ENCODE measurements around the gene BLCAP. TPM values are rescaled to one million over a fixed set of nuclear protein-coding genes. Genes with fewer than 3 reads are reported as not detected.

The BLCAP gene
- total RNA-seq, 5 donors from 2014 or later (not counting 1 experiment from before 2014, with no cell fraction given): 62.5 to 82.6 (median 80.6) TPM

DNA sequence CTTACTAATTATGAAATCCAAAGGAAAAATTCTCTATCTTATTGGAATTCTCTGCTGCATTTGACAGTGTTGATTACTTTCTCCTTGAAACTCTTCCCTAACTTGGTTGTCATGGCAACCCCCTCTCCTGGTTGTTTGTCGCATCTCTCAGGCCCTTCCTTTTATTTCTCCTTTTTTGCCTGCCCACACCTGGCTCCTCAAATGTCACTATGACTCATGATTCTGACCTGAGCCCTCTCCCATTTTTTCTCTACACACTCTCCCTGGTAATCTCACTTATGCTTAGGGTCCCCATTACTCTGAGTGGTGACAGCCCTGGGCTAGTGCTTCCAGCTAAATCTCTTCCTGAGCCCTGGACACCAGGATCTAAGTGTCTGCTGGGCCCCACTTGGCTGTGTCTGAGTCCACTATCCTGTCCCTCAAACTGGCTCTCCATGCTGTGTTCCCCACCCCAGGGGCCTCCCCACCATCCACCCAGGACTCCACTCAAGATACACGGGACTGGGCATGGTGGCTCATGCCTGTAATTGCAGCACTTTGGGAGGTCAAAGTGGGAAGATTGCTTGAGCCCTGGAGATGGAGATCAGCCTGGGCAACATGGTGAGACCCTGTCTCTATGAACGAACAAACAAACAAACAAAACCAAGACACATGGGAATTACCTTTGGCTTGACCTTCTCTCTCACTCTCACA, 23.1 kb downstream of the BLCAP start:
- ATAC-seq (replicated peaks in 1 of 4) (no peak), DNase-seq (no peak)
- Mint-ChIP-seq H3K27me3 (no peaks in the 10 kb centered on the region), H3K4me1 (peaks cover 0 to 2% (median 1%) of the 10 kb centered on the region in 3 donors), H3K9me3 (no peaks in the 10 kb centered on the region), H3K27ac (no peak overlapping the region), H3K36me3 (no peaks in the 10 kb centered on the region), H3K4me3 (no peak overlapping the region)
- ChIA-PET POLR2A (no interaction called here), CTCF (no interaction called here)
- Histone ChIP-seq H3K27ac (ENCODE audit: low read length) (no peak overlapping the region), H3K9me3 (no peaks in the 10 kb centered on the region), H3K36me3 (ENCODE audit: control insufficient read depth in 2 of 2, extremely low read depth in 1 of 2, insufficient read depth in 1 of 2, low read length in 1 of 2) (peaks cover 0 to 5% of the 10 kb centered on the region in 2 donors), H3K4me1 (ENCODE audit: control insufficient read depth in 1 of 2, extremely low read depth in 1 of 2, insufficient read depth in 2 of 2, low read length in 2 of 2) (no peaks in the 10 kb centered on the region), H3K27me3 (replicated peaks in 1 of 2; ENCODE audit: control insufficient read depth in 2 of 2, extremely low read depth in 1 of 2, insufficient read depth in 2 of 2, low read length in 1 of 2) (no peaks in the 10 kb centered on the region), H3K4me3 (ENCODE audit: control insufficient read depth in 1 of 2, extremely low read depth in 1 of 2, low read length in 1 of 2) (no peak overlapping the region)
- 50% methylated on average over 2 of the region's 3 CpGs for WGBS (ENCODE audit: insufficient coverage)

- Mint-ChIP-seq H3K27me3 (no peaks in the 10 kb centered on the region), H3K9me3 (no peaks in the 10 kb centered on the region), H3K36me3 (peaks cover 6% of the 10 kb centered on the region), H3K4me1 (peaks cover 0 to 2% (median 1%) of the 10 kb centered on the region in 3 donors), H3K27ac (no peak overlapping the region), H3K4me3 (no peak overlapping the region)
- no peak for ATAC-seq (replicated peaks in 1 of 4)
- POLR2A ChIA-PET: no interaction called here
- DNase-seq: no peak
- Histone ChIP-seq H3K27me3 (replicated peaks in 1 of 2; ENCODE audit: control insufficient read depth in 2 of 2, extremely low read depth in 1 of 2, insufficient read depth in 2 of 2, low read length in 1 of 2) (no peaks in the 10 kb centered on the region), H3K27ac (ENCODE audit: low read length) (no peak overlapping the region), H3K9me3 (no peaks in the 10 kb centered on the region), H3K36me3 (ENCODE audit: control insufficient read depth in 2 of 2, extremely low read depth in 1 of 2, insufficient read depth in 1 of 2, low read length in 1 of 2) (peaks cover 0 to 3% of the 10 kb centered on the region in 2 donors), H3K4me3 (ENCODE audit: control insufficient read depth in 1 of 2, extremely low read depth in 1 of 2, low read length in 1 of 2) (no peak overlapping the region), H3K4me1 (ENCODE audit: control insufficient read depth in 1 of 2, extremely low read depth in 1 of 2, insufficient read depth in 2 of 2, low read length in 2 of 2) (no peaks in the 10 kb centered on the region)
- WGBS (ENCODE audit: insufficient coverage): 99% methylated on average over 3 of the region's 3 CpGs
- CTCF ChIA-PET: interaction anchor here in 1 of 2 donors (0.5 kb wide), 1 partner anchor 143 kb away, joined by 3 read pairs; no protein-coding TSS in a partner anchor
These were observed 24.3 kb downstream of the BLCAP start for GRCh38 chr20:37503256-37503927.

DNA sequence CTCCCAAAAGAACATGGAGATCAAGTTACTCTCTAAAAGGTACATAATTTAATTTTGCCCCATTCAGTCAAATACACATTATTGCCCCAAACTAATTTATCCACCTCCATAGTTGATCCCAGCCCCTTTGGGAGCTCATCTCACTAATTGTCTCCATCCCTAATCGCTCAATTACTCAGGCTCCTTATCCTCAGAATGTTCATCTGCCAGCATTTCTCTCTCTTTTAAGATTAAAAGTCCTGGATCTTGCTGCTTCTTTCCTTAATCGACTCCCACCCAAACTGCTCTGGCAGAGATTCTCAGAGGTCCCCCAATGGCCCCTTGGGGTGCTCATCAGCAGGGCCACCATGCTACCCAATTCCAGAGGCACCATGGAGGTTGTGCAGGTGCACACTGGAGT, 25.0 kb downstream of the BLCAP start:
- POLR2A ChIA-PET: no interaction called here
- no peaks in the 10 kb centered on the region for H3K9me3 ChIP-seq
- no peak overlapping the region for H3K4me3 Mint-ChIP-seq
- no peaks in the 10 kb centered on the region for H3K4me1 ChIP-seq (ENCODE audit: control insufficient read depth in 1 of 2, extremely low read depth in 1 of 2, insufficient read depth in 2 of 2, low read length in 2 of 2)
- DNase-seq: no peak
- CTCF ChIA-PET: no interaction called here
- H3K36me3 ChIP-seq (ENCODE audit: control insufficient read depth in 2 of 2, extremely low read depth in 1 of 2, insufficient read depth in 1 of 2, low read length in 1 of 2): peaks cover 0 to 3% of the 10 kb centered on the region in 2 donors
- peaks cover 11% of the 10 kb centered on the region for H3K36me3 Mint-ChIP-seq
- WGBS (ENCODE audit: insufficient coverage): 100% methylated on average over 1 of the region's 2 CpGs
- H3K27ac ChIP-seq (ENCODE audit: low read length): no peak overlapping the region
- ATAC-seq (replicated peaks in 1 of 4): no peak
- H3K27ac Mint-ChIP-seq: no peak overlapping the region
- peaks cover 0 to 2% (median 1%) of the 10 kb centered on the region in 3 donors for H3K4me1 Mint-ChIP-seq
- no peaks in the 10 kb centered on the region for H3K9me3 Mint-ChIP-seq
- H3K4me3 ChIP-seq (ENCODE audit: control insufficient read depth in 1 of 2, extremely low read depth in 1 of 2, low read length in 1 of 2): no peak overlapping the region
- H3K27me3 Mint-ChIP-seq: no peaks in the 10 kb centered on the region
- H3K27me3 ChIP-seq (replicated peaks in 1 of 2; ENCODE audit: control insufficient read depth in 2 of 2, extremely low read depth in 1 of 2, insufficient read depth in 2 of 2, low read length in 1 of 2): no peaks in the 10 kb centered on the region

DNA sequence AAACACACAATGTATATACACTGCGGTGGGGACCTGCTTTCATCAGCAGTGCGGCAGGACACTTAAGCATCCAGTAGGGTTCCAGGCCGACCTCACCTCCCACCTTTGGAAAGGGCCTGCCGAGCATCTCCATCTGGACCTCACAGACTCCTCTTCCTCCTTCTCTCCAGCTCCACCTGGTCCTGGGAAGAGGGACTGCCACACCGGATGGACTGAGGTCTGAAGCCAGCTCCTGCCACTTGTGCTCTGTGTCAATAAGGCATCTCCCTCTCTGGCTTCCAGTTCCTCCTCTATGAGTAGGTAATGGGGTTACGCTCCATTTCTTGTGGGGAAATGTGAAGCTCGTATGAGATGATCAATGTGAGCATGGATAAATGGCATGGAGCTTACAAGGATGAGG, 25.7 kb downstream of the BLCAP start:
- H3K27me3 Mint-ChIP-seq: no peaks in the 10 kb centered on the region

GRCh38 chr20:37500311-37500710, 27.4 kb downstream of the BLCAP start:
- no CpG with 5 or more reads among the region's 7 CpGs for WGBS (ENCODE audit: insufficient coverage)
- Mint-ChIP-seq H3K4me1 (peaks cover 0 to 2% (median 1%) of the 10 kb centered on the region in 3 donors), H3K36me3 (peaks cover 19% of the 10 kb centered on the region), H3K4me3 (no peak overlapping the region), H3K27ac (no peak overlapping the region), H3K27me3 (no peaks in the 10 kb centered on the region), H3K9me3 (no peaks in the 10 kb centered on the region)
- peaks cover 0 to 3% of the 10 kb centered on the region in 2 donors for H3K36me3 ChIP-seq (ENCODE audit: control insufficient read depth in 2 of 2, extremely low read depth in 1 of 2, insufficient read depth in 1 of 2, low read length in 1 of 2)
- CTCF ChIA-PET: no interaction called here
- H3K27me3 ChIP-seq (replicated peaks in 1 of 2; ENCODE audit: control insufficient read depth in 2 of 2, extremely low read depth in 1 of 2, insufficient read depth in 2 of 2, low read length in 1 of 2): no peaks in the 10 kb centered on the region
- H3K9me3 ChIP-seq: no peaks in the 10 kb centered on the region
- POLR2A ChIA-PET: no interaction called here
- no peak overlapping the region for H3K27ac ChIP-seq (ENCODE audit: low read length)
- no peak for ATAC-seq (replicated peaks in 1 of 4)
- no peaks in the 10 kb centered on the region for H3K4me1 ChIP-seq (ENCODE audit: control insufficient read depth in 1 of 2, extremely low read depth in 1 of 2, insufficient read depth in 2 of 2, low read length in 2 of 2)
- H3K4me3 ChIP-seq (ENCODE audit: control insufficient read depth in 1 of 2, extremely low read depth in 1 of 2, low read length in 1 of 2): no peak overlapping the region
- peak in 1 of 35 experiments; percentile 9 for DNase-seq

More for the DNA sequence above, 25.7 kb downstream of the BLCAP start:
- Histone ChIP-seq H3K9me3 (no peaks in the 10 kb centered on the region), H3K4me3 (ENCODE audit: control insufficient read depth in 1 of 2, extremely low read depth in 1 of 2, low read length in 1 of 2) (no peak overlapping the region), H3K36me3 (ENCODE audit: control insufficient read depth in 2 of 2, extremely low read depth in 1 of 2, insufficient read depth in 1 of 2, low read length in 1 of 2) (peaks cover 0 to 3% of the 10 kb centered on the region in 2 donors), H3K4me1 (ENCODE audit: control insufficient read depth in 1 of 2, extremely low read depth in 1 of 2, insufficient read depth in 2 of 2, low read length in 2 of 2) (no peaks in the 10 kb centered on the region), H3K27ac (ENCODE audit: low read length) (no peak overlapping the region), H3K27me3 (replicated peaks in 1 of 2; ENCODE audit: control insufficient read depth in 2 of 2, extremely low read depth in 1 of 2, insufficient read depth in 2 of 2, low read length in 1 of 2) (no peaks in the 10 kb centered on the region)
- Mint-ChIP-seq H3K36me3 (peaks cover 15% of the 10 kb centered on the region), H3K27ac (no peak overlapping the region), H3K9me3 (no peaks in the 10 kb centered on the region), H3K4me3 (no peak overlapping the region), H3K4me1 (peaks cover 0 to 2% (median 1%) of the 10 kb centered on the region in 3 donors)
- ChIA-PET CTCF (no interaction called here), POLR2A (no interaction called here)
- no peak for ATAC-seq (replicated peaks in 1 of 4)
- WGBS (ENCODE audit: insufficient coverage): 93% methylated on average over 4 of the region's 7 CpGs
- DNase-seq: peak in 1 of 35 experiments; percentile 7

DNA sequence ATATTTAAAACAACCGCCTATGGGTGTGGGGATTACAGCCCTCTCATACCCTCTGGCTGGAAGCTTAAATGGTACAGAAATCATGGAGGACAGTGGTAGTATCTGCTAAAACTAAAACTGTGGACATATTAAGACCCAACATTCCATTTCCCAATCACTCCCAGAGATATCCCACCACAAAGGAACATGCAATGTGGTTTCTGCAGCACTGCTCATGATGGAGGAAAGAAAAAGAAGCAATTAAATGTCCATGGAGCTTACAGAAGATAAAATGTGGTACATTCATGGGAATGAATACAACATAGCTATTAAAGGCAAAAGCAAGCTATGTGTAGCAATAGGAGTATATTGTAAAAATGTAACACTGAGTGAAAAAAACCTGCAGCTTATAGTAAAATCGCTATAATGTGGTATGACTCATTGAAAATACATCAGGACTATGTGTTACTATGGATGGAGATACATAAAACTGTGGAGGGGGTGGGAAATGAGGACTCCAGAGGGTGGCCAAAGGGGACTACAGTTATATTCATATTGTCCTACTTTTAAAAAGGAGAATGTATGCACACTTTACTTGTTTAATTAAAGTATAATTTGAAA, 29.5 kb downstream of the BLCAP start:
- peaks cover 0 to 3% of the 10 kb centered on the region in 2 donors for H3K36me3 ChIP-seq (ENCODE audit: control insufficient read depth in 2 of 2, extremely low read depth in 1 of 2, insufficient read depth in 1 of 2, low read length in 1 of 2)
- no peak overlapping the region for H3K27ac ChIP-seq (ENCODE audit: low read length)
- ATAC-seq (replicated peaks in 1 of 4) (no peak), DNase-seq (no peak)
- ChIA-PET POLR2A (no interaction called here), CTCF (interaction anchor here in 1 of 2 donors (0.7 kb wide), 1 partner anchor 8 kb away, joined by 3 read pairs; no protein-coding TSS in a partner anchor)
- no peaks in the 10 kb centered on the region for H3K9me3 ChIP-seq
- H3K4me3 Mint-ChIP-seq: no peak overlapping the region
- no peak overlapping the region for H3K4me3 ChIP-seq (ENCODE audit: control insufficient read depth in 1 of 2, extremely low read depth in 1 of 2, low read length in 1 of 2)
- peaks cover 0 to 1% (median 0%) of the 10 kb centered on the region in 3 donors for H3K4me1 Mint-ChIP-seq
- no peak overlapping the region for H3K27ac Mint-ChIP-seq
- H3K27me3 Mint-ChIP-seq: no peaks in the 10 kb centered on the region
- no peaks in the 10 kb centered on the region for H3K9me3 Mint-ChIP-seq
- H3K27me3 ChIP-seq (replicated peaks in 1 of 2; ENCODE audit: control insufficient read depth in 2 of 2, extremely low read depth in 1 of 2, insufficient read depth in 2 of 2, low read length in 1 of 2): no peaks in the 10 kb centered on the region
- no peaks in the 10 kb centered on the region for H3K4me1 ChIP-seq (ENCODE audit: control insufficient read depth in 1 of 2, extremely low read depth in 1 of 2, insufficient read depth in 2 of 2, low read length in 2 of 2)
- WGBS (ENCODE audit: insufficient coverage): no CpG with 5 or more reads among the region's 2 CpGs
- peaks cover 35% of the 10 kb centered on the region for H3K36me3 Mint-ChIP-seq

Measured in T-cell (primary cell).